Hepatocyte (in vitro differentiated cells): ENCODE measurements around the gene CABLES2.

Experiments used
- CTCF ChIP-seq: fragments of 200-600 bp; sonication (generic); IDR thresholded peaks from 2 replicates; pipeline ENCODE4 v1.5.1; 2016; ENCODE audit warnings: antibody characterized with exemption, mild to moderate bottlenecking; ENCODE audit not compliant: poor library complexity
- EZH2 ChIP-seq: fragments of 200-600 bp; sonication (generic); IDR thresholded peaks from 2 replicates; pipeline ENCODE4 v1.6.1; 2016; ENCODE audit warnings: antibody characterized with exemption, mild to moderate bottlenecking, borderline replicate concordance
- EZH2phosphoT487 ChIP-seq: fragments of 200-600 bp; sonication (generic); IDR thresholded peaks from one replicate; pipeline ENCODE4 v1.6.1; 2018; ENCODE audit warnings: antibody characterized with exemption, mild to moderate bottlenecking, low read depth, moderate library complexity; ENCODE audit not compliant: unreplicated experiment, severe bottlenecking

- TF ChIP-seq EZH2phosphoT487 = no peak
- no peak for TF ChIP-seq CTCF
- no peak for TF ChIP-seq EZH2
These were observed 42.0 kb downstream of the CABLES2 start for GRCh38 chr20:62364911-62365736.
